GM18868 (cell line): ENCODE data around the gene EIF4B.
A peak's percentile ranks its signal among the peaks of the same experiment; 100 is the strongest.

Source experiments
- ATAC-seq: cut with Tn5 transposase; IDR thresholded peaks from one replicate; pipeline ENCODE4 v1.9.1; 2021; ENCODE audit warnings: mild to moderate bottlenecking, moderate library complexity; ENCODE audit not compliant: unreplicated experiment

EIF4B gene

GRCh38 chr12:53067993-53068770 is 61.9 kb downstream of the EIF4B start:
- ATAC-seq: no peak

- ATAC-seq: no peak
Observed at GRCh38 chr12:53068811-53069585, 62.7 kb downstream of the EIF4B start.

- ATAC-seq: no peak
Observed at GRCh38 chr12:53069621-53070410, 63.6 kb downstream of the EIF4B start.

GRCh38 chr12:53070877-53071492 is 64.7 kb downstream of the EIF4B start:
- no peak for ATAC-seq

- ATAC-seq: no peak
Observed at GRCh38 chr12:53071591-53072551, 65.6 kb downstream of the EIF4B start.

GRCh38 chr12:53073881-53074280 is 67.6 kb downstream of the EIF4B start:
- no peak for ATAC-seq

- ATAC-seq: no peak
Observed at GRCh38 chr12:53074283-53074998, 68.2 kb downstream of the EIF4B start.

GRCh38 chr12:53074999-53075370 is 68.7 kb downstream of the EIF4B start:
- no peak for ATAC-seq

GRCh38 chr12:53076461-53076860 is 70.2 kb downstream of the EIF4B start:
- no peak for ATAC-seq

- no peak for ATAC-seq
Observed at GRCh38 chr12:53077030-53077429, 70.8 kb downstream of the EIF4B start.

- no peak for ATAC-seq
Observed at GRCh38 chr12:53078425-53079225, 72.4 kb downstream of the EIF4B start.

GRCh38 chr12:53079226-53080117 is 73.2 kb downstream of the EIF4B start, which contains the start of gene SPRYD3:
Gene SPRYD3, minus strand, starts transcription at chr12:53079390. Its CDS starts 57 bp downstream, at chr12:53079333.
- ATAC-seq: peak; percentile 100

- ATAC-seq: no peak
Observed at GRCh38 chr12:53082637-53083175, 76.5 kb downstream of the EIF4B start.

GRCh38 chr12:53086361-53086760 is 80.1 kb downstream of the EIF4B start:
- no peak for ATAC-seq

GRCh38 chr12:53090105-53090504 is 83.8 kb downstream of the EIF4B start:
- ATAC-seq: no peak

- ATAC-seq: no peak
Observed at GRCh38 chr12:53090554-53090953, 84.3 kb downstream of the EIF4B start.

GRCh38 chr12:53091756-53092155 is 85.5 kb downstream of the EIF4B start:
- ATAC-seq: no peak
